ENCODE results near the gene FAM120AOS. TPM values are rescaled to one million over a fixed set of nuclear protein-coding genes. Genes with fewer than 3 reads are reported as not detected.

Gene FAM120AOS
- polyA plus RNA-seq, 1 of the 3 experiments (the other 2 are of a cell fraction) = 30.1 TPM

GRCh38 chr9:93458712-93459111 lies 5.3 kb upstream of the FAM120AOS start:
- Histone ChIP-seq H4K20me1 (ENCODE audit: insufficient read depth) (peaks cover 74% of the 10 kb centered on the region), H3K27ac (ENCODE audit: low read depth in 2 of 2, low read length in 1 of 2) (no peak overlapping the region; a peak in 1 of 4 replicates), H3K36me3 (replicated peaks in 1 of 2; ENCODE audit: control insufficient read depth in 1 of 2, insufficient read depth in 2 of 2, low read length in 1 of 2) (peaks cover 0 to 8% of the 10 kb centered on the region in 2 experiments), H3K4me3 (ENCODE audit: low read depth in 2 of 2, low read length in 1 of 2) (no peak overlapping the region), H3K27me3 (ENCODE audit: insufficient read depth) (no peaks in the 10 kb centered on the region), H3K79me2 (ENCODE audit: insufficient read depth) (peaks cover 100% of the 10 kb centered on the region), H3K4me2 (no peak overlapping the region), H3K9ac (no peak overlapping the region), H3K9me3 (no peaks in the 10 kb centered on the region), H3F3A (replicated peaks; ENCODE audit: insufficient read depth) (no peaks in the 10 kb centered on the region), H2AFZ (ENCODE audit: low read depth) (no peak overlapping the region), H3K9me2 (no peaks in the 10 kb centered on the region), H3K4me1 (ENCODE audit: control insufficient read depth in 1 of 2, insufficient read depth in 2 of 2, low read depth in 1 of 2, low read length in 1 of 2) (peaks cover 11 to 15% of the 10 kb centered on the region in 2 experiments; a peak in 3 of 4 replicates)
- no peak for DNase-seq
- POLR2A ChIA-PET = no interaction called here
- TF ChIP-seq CTCF (IDR thresholded peaks at IDR 0.05) = no peak
- WGBS (ENCODE audit: low lambda C conversion rate) = 90% methylated on average over 4 of the region's 4 CpGs
- CTCF ChIA-PET = no interaction called here

DNA sequence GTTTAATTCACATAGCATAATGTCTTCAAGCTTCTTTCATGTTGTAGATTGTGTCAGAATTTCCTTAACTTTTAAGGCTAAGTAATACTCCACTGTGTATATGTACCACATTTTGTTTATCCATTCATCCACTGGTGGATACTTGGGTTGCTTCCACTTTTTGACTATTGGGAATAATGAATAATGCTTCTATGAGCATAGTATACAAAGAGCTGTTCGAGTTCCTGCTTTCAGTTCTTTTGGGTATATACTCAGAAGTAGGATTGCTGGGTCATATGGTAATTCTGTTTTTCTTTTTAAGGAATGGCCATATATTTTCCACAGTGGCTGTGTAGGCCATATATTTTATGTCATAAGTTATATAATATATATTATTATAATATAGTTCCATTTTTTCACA lies 3.6 kb upstream of the FAM120AOS start:
- H3K36me3 ChIP-seq (replicated peaks in 1 of 2; ENCODE audit: control insufficient read depth in 1 of 2, insufficient read depth in 2 of 2, low read length in 1 of 2) = peaks cover 0 to 8% of the 10 kb centered on the region in 2 experiments
- H3K27ac ChIP-seq (ENCODE audit: low read depth in 2 of 2, low read length in 1 of 2) = no peak overlapping the region
- WGBS (ENCODE audit: low lambda C conversion rate) = 97% methylated on average over 1 of the region's 1 CpG
- TF ChIP-seq MEF2A (IDR thresholded peaks at IDR 0.05; ENCODE audit: borderline replicate concordance, low read depth) (no peak), FOSL2 (IDR thresholded peaks at IDR 0.05; ENCODE audit: borderline replicate concordance, low read depth) (no peak), TAF1 (IDR thresholded peaks at IDR 0.05; ENCODE audit: borderline replicate concordance, low read depth, low read length) (no peak), CTCF (IDR thresholded peaks at IDR 0.05) (no peak), GATA2 (CRISPR knock-in tag; IDR thresholded peaks at IDR 0.05) (no peak), RCOR1 (IDR thresholded peaks at IDR 0.05; ENCODE audit: low read length) (no peak), YY1 (IDR thresholded peaks at IDR 0.05; ENCODE audit: low read depth) (no peak), RXRA (IDR thresholded peaks at IDR 0.05; ENCODE audit: borderline replicate concordance, low read depth) (no peak), JUND (IDR thresholded peaks at IDR 0.05) (no peak)
- TF ChIP-seq, protein P1, sequence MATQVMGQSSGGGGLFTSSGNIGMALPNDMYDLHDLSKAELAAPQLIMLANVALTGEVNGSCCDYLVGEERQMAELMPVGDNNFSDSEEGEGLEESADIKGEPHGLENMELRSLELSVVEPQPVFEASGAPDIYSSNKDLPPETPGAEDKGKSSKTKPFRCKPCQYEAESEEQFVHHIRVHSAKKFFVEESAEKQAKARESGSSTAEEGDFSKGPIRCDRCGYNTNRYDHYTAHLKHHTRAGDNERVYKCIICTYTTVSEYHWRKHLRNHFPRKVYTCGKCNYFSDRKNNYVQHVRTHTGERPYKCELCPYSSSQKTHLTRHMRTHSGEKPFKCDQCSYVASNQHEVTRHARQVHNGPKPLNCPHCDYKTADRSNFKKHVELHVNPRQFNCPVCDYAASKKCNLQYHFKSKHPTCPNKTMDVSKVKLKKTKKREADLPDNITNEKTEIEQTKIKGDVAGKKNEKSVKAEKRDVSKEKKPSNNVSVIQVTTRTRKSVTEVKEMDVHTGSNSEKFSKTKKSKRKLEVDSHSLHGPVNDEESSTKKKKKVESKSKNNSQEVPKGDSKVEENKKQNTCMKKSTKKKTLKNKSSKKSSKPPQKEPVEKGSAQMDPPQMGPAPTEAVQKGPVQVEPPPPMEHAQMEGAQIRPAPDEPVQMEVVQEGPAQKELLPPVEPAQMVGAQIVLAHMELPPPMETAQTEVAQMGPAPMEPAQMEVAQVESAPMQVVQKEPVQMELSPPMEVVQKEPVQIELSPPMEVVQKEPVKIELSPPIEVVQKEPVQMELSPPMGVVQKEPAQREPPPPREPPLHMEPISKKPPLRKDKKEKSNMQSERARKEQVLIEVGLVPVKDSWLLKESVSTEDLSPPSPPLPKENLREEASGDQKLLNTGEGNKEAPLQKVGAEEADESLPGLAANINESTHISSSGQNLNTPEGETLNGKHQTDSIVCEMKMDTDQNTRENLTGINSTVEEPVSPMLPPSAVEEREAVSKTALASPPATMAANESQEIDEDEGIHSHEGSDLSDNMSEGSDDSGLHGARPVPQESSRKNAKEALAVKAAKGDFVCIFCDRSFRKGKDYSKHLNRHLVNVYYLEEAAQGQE (IDR thresholded peaks at IDR 0.05; ENCODE audit: low read depth, low read length) = no peak
- TF ChIP-seq, protein P2, sequence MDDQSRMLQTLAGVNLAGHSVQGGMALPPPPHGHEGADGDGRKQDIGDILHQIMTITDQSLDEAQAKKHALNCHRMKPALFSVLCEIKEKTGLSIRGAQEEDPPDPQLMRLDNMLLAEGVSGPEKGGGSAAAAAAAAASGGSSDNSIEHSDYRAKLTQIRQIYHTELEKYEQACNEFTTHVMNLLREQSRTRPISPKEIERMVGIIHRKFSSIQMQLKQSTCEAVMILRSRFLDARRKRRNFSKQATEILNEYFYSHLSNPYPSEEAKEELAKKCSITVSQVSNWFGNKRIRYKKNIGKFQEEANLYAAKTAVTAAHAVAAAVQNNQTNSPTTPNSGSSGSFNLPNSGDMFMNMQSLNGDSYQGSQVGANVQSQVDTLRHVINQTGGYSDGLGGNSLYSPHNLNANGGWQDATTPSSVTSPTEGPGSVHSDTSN (IDR thresholded peaks at IDR 0.05) = no peak
- no peaks in the 10 kb centered on the region for H3K9me2 ChIP-seq
- CTCF ChIA-PET = interaction anchor here (1.1 kb wide), 1 partner anchor 23 kb away, joined by 4 read pairs; no protein-coding TSS in a partner anchor
- no peak overlapping the region for H2AFZ ChIP-seq (ENCODE audit: low read depth)
- H3K4me1 ChIP-seq (ENCODE audit: control insufficient read depth in 1 of 2, insufficient read depth in 2 of 2, low read depth in 1 of 2, low read length in 1 of 2) = peaks cover 11 to 15% of the 10 kb centered on the region in 2 experiments; a peak in 3 of 4 replicates
- no peak overlapping the region for H3K4me3 ChIP-seq (ENCODE audit: low read depth in 2 of 2, low read length in 1 of 2)
- H3K9ac ChIP-seq = no peak overlapping the region
- no peaks in the 10 kb centered on the region for H3F3A ChIP-seq (replicated peaks; ENCODE audit: insufficient read depth)
- POLR2A ChIA-PET = no interaction called here
- no peaks in the 10 kb centered on the region for H3K9me3 ChIP-seq
- H4K20me1 ChIP-seq (ENCODE audit: insufficient read depth) = peaks cover 68% of the 10 kb centered on the region
- no peak overlapping the region for H3K4me2 ChIP-seq
- H3K79me2 ChIP-seq (ENCODE audit: insufficient read depth) = peaks cover 100% of the 10 kb centered on the region
- no peaks in the 10 kb centered on the region for H3K27me3 ChIP-seq (ENCODE audit: insufficient read depth)
- DNase-seq = no peak
